ENCODE measurements around the gene CAMTA1.

The CAMTA1 gene

DNA sequence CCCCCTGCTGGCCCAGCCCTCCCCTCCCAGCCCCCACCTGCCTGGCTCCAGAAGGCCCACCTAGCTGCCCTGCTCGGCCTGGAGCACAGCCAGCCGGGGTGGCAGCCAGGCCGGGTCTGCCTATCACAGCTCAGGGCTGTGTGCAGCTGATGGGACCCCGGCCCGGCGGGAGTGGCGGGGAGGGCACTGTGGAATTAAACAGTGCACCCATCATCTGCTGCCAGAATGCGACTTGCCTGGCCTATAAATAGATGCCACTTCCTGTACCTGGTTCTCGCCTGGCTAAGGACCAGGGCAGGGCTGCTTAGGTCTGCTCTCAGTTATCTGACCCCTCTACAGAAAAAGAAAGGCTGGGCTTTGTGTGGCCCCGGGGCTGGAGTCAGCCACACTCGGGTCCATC, 887.6 kb downstream of the CAMTA1 start:
- H3F3A ChIP-seq (ENCODE audit: insufficient read depth), result no peaks in the 10 kb centered on the region
- no peak overlapping the region for H3K4me2 ChIP-seq (ENCODE audit: low read depth, low read length, poor library complexity, severe bottlenecking)
- H3K36me3 ChIP-seq (ENCODE audit: low read length), result no peaks in the 10 kb centered on the region
- TF ChIP-seq, protein P1, sequence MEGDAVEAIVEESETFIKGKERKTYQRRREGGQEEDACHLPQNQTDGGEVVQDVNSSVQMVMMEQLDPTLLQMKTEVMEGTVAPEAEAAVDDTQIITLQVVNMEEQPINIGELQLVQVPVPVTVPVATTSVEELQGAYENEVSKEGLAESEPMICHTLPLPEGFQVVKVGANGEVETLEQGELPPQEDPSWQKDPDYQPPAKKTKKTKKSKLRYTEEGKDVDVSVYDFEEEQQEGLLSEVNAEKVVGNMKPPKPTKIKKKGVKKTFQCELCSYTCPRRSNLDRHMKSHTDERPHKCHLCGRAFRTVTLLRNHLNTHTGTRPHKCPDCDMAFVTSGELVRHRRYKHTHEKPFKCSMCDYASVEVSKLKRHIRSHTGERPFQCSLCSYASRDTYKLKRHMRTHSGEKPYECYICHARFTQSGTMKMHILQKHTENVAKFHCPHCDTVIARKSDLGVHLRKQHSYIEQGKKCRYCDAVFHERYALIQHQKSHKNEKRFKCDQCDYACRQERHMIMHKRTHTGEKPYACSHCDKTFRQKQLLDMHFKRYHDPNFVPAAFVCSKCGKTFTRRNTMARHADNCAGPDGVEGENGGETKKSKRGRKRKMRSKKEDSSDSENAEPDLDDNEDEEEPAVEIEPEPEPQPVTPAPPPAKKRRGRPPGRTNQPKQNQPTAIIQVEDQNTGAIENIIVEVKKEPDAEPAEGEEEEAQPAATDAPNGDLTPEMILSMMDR (IDR thresholded peaks at IDR 0.05; ENCODE audit: insufficient read depth, low read length, poor library complexity, severe bottlenecking), result no peak
- TF ChIP-seq EZH2phosphoT487 (conservative IDR thresholded peaks at IDR 0.05; ENCODE audit: low read length), result no peak
- H2AFZ ChIP-seq (ENCODE audit: low read depth, low read length, severe bottlenecking), result no peak overlapping the region
- H3K27ac ChIP-seq (ENCODE audit: low read depth, low read length), result no peak overlapping the region
- no peaks in the 10 kb centered on the region for H3K27me3 ChIP-seq (ENCODE audit: low read length)
- H3K9ac ChIP-seq (ENCODE audit: low read length), result no peak overlapping the region
- H3K79me2 ChIP-seq (ENCODE audit: insufficient read depth, low read length), result no peaks in the 10 kb centered on the region
- H3K4me3 ChIP-seq (ENCODE audit: insufficient read depth, low read length, poor library complexity, severe bottlenecking), result no peak overlapping the region
- no peaks in the 10 kb centered on the region for H4K20me1 ChIP-seq (ENCODE audit: low read depth, low read length)
- H3K9me2 ChIP-seq (replicated peaks; ENCODE audit: insufficient read depth, low read length), result no peaks in the 10 kb centered on the region
- H3K9me3 ChIP-seq (ENCODE audit: insufficient read depth, low read length), result no peaks in the 10 kb centered on the region

DNA sequence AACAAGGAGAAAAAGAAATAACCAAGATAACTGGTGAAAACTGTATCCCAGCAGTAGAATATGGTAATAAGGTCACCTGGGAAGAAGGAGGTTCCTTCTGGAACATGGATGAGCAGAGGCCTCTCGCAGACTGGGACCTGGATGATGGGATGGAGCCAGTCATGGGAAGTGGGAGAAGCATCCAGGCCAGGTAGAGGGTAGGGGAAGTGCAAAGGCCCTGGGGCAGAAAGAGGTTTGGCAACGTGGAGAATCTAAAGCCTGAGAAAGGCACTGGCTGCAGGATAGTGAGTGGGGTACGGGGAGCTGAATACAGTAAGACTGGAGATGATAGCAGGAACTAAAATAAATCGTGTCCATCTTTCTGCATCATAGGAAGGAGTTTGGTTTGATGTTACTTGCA, 889.7 kb downstream of the CAMTA1 start:
- no peak overlapping the region for H2AFZ ChIP-seq (ENCODE audit: low read depth, low read length, severe bottlenecking)
- no peaks in the 10 kb centered on the region for H3K9me3 ChIP-seq (ENCODE audit: insufficient read depth, low read length)
- H4K20me1 ChIP-seq (ENCODE audit: low read depth, low read length), result no peaks in the 10 kb centered on the region
- no peaks in the 10 kb centered on the region for H3F3A ChIP-seq (ENCODE audit: insufficient read depth)
- H3K4me3 ChIP-seq (ENCODE audit: insufficient read depth, low read length, poor library complexity, severe bottlenecking), result no peak overlapping the region
- H3K9ac ChIP-seq (ENCODE audit: low read length), result no peak overlapping the region
- no peak overlapping the region for H3K27ac ChIP-seq (ENCODE audit: low read depth, low read length)
- TF ChIP-seq, protein P1 (IDR thresholded peaks at IDR 0.05; ENCODE audit: insufficient read depth, low read length, poor library complexity, severe bottlenecking), result no peak
- TF ChIP-seq EZH2phosphoT487 (conservative IDR thresholded peaks at IDR 0.05; ENCODE audit: low read length), result no peak
- no peaks in the 10 kb centered on the region for H3K79me2 ChIP-seq (ENCODE audit: insufficient read depth, low read length)
- no peaks in the 10 kb centered on the region for H3K9me2 ChIP-seq (replicated peaks; ENCODE audit: insufficient read depth, low read length)
- no peaks in the 10 kb centered on the region for H3K27me3 ChIP-seq (ENCODE audit: low read length)
- H3K4me2 ChIP-seq (ENCODE audit: low read depth, low read length, poor library complexity, severe bottlenecking), result no peak overlapping the region
- no peaks in the 10 kb centered on the region for H3K36me3 ChIP-seq (ENCODE audit: low read length)

DNA sequence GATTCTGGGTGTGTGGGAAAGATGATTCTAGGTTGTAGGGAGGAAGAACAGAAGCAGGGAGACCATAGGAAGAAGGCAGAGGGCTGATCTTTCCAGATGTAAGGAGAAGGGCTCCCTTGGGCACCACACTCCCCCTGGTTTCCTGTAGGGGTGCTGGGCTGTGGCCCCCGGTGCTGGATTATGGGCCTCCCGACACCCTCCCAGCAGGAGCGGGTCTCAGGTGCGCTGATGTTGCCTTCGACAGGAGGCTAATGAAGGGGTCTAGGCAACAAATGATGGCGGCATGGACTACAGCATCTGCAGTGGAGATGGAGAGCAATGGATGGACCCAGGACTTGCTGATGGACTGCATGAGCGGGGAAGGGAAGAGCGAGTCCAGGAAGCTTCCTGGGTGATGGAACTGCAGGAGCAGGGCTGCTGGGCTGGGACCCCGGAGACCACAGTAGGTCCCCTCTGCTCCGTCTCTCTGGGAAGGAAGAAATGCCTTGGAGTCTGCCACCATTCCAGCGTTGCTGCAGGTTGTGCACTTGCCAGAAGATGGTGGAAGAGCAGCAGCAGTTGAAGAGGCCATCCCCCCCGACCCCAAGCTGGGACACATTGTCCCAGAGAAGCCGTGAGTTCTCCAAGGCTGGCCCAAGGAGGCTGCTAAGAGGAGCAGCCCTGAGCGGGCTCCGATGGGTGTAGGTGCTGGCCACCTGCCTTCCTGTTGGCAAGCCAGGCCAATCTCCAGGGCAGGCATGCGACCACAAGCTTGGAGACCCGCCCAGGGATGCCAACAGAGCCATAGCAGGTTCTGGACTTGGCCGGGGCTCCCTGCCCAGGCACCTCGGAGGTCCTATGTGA, 890.4 kb downstream of the CAMTA1 start:
- no peak overlapping the region for H3K4me3 ChIP-seq (ENCODE audit: insufficient read depth, low read length, poor library complexity, severe bottlenecking)
- H3K79me2 ChIP-seq (ENCODE audit: insufficient read depth, low read length), result no peaks in the 10 kb centered on the region
- H3K9ac ChIP-seq (ENCODE audit: low read length), result no peak overlapping the region
- H3K27ac ChIP-seq (ENCODE audit: low read depth, low read length), result no peak overlapping the region
- no peaks in the 10 kb centered on the region for H4K20me1 ChIP-seq (ENCODE audit: low read depth, low read length)
- H3K9me3 ChIP-seq (ENCODE audit: insufficient read depth, low read length), result no peaks in the 10 kb centered on the region
- H3K36me3 ChIP-seq (ENCODE audit: low read length), result no peaks in the 10 kb centered on the region
- H3K4me2 ChIP-seq (ENCODE audit: low read depth, low read length, poor library complexity, severe bottlenecking), result no peak overlapping the region
- H2AFZ ChIP-seq (ENCODE audit: low read depth, low read length, severe bottlenecking), result no peak overlapping the region
- H3K9me2 ChIP-seq (replicated peaks; ENCODE audit: insufficient read depth, low read length), result no peaks in the 10 kb centered on the region
- H3F3A ChIP-seq (ENCODE audit: insufficient read depth), result no peaks in the 10 kb centered on the region
- TF ChIP-seq, protein P1 (IDR thresholded peaks at IDR 0.05; ENCODE audit: insufficient read depth, low read length, poor library complexity, severe bottlenecking), result no peak
- TF ChIP-seq EZH2phosphoT487 (conservative IDR thresholded peaks at IDR 0.05; ENCODE audit: low read length), result no peak
- H3K27me3 ChIP-seq (ENCODE audit: low read length), result no peaks in the 10 kb centered on the region

All from SU-DHL-6 (cell line).